Measurements from ENCODE around the gene TAGLN2.

TAGLN2 gene

DNA sequence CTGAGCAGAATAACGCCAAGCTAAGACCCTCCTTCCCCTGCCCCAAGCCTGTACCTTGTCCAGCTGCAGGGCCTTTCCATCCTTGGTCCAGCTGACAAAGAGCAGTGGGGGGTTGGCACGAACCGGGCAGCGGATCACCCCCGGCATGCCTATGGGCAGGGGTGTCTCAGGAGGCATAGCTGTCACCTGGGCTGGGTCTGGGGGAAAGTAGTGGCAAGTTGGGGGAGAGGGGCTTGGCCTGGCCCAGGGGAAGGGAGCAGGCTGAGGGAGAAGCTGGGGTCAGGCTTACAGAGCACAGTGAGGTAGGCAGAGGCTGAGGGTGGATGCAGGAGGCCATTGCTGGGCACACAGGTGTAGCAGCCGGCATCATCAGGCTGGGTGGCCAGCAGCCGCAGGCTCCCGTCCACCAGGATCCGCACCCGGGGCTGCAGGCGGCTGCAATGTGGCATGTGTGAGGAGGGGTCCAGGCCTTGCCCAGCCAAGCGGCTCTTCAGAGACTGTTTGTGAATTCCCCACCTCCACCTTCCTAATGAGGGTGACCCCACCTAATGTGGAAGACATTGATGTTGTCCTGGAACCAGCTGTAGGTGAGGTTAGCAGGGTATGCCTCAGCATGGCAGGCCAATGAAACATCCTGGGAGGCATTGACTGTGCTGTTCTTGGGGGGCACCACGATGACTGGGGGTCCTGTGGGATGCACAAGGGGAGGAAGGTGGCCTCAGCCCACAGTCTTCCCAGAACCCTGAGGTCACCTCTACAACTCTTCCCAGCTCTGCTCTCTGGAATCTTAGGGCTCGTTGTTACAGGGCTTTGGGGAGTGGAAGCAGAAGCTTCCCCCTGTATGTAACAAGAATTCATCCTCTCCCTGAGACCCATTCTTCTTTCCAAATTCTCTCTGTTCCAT, 9.1 kb upstream of the TAGLN2 start:
- no peak for DNase-seq

DNA sequence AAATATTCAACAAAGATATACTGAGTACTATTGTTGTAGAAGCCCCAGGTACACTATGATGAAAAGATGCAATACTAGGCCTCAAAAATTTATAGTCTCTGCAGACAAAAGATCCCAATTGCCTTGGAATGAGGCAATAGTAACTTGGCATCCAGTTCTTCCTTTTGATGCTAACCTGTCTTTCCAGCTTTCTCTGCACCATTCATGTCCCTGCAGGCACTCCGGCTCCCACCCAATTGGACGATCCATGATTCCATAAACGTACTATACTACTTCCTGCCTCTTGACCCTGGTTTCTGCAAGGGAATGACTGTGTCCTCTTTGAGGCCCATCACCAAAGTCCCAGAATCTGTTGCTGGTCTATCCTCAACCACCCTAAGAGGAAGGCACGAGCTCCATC, 8.0 kb upstream of the TAGLN2 start:
- no peak for DNase-seq

DNA sequence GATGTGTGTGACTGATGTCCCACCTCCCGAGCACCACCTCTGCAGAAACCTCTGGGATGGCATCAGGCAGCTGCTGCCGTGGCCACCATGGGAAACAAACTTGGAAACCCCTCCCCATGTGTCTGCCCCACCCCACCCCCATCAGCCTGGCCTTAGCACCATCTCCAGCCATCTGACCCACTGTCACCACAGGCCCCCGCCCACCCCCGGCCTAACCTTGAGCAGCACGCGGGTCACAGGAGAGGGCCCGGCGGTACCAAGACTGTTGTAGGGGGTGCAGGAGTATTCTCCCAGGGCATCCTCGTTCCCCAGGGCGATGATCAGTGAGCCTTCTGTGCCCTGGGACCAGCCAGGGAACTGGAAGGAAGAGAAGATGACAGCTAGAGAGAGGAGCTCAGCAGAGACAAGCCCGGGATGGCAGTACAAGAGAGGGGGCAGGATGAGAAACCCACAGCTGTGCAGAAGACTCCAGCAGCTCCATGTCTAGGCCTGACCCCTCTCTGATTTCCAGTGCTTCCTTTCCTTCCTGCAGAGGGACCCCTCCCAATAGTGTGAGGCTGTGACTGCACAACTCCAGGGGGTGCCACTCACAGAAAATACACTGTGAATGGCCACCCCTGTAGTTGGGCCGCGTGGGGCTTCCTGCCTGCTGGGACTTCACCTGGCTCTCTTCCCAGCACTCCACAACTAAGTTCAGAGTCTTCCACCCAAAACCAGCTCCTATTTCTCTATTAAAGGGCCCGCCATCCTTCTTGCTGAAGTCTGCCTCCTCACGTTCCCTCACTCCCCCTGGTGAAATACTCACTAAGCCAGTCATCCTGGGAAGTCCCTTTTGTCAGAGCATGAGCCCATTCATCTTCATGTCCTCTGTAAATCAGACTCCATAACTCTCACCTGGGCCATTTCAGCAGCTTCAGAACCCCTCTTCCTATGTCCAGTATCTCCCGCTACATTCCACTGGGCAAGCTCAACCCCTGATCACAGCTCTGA, 7.3 kb upstream of the TAGLN2 start:
- DNase-seq = no peak

DNA sequence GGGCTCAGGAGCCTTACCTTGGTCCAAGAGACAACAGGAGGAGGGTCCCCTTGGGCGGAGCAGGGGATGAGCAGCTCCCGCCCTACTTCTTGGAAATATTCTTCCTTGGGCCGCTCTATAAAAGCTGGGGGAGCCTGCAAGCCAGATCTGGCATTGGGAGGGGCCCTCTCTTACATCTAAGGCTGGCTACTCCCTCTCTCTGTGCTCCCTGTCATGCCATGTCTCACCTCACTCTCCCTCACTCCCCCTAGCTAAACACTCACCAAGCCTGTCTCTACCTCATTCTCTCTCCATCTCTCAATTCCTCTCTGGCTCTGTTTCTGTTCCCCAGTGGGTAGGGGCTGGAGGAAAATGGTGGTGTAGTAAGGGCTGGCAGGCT, 6.5 kb upstream of the TAGLN2 start:
- no peak for DNase-seq

DNA sequence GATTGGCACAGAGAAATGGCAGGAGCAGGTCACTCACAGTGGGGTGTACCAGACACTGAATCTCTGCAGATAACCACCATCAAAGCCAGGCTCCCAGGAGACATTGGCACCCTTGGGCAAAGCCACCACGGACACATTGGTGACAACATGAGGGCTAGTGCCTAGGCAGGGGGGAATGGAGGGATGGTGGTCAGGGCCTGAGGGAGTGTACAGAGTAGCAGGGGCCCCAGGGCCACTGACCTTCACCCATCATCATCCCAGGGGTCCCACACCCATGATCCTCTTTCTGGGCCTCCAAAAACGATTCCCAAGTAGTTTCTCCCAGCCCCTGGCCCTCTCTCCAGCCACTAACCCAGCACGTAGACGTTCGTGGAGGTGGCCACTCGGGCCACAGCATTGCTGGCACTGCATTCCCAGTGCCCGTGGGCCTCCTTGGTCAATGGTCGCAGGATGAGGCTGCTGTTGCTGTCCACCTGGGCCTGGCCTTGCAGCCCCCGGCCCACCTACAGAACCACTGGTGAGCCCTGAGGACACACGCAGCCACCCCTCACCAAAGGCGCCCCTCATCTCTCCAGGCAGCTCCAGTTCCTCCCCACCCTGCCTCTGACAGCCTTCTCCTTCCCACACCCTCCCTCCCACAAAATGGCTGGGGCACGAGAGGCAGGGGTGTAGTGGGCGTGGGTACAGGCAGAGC, 5.9 kb upstream of the TAGLN2 start:
- DNase-seq = no peak

DNA sequence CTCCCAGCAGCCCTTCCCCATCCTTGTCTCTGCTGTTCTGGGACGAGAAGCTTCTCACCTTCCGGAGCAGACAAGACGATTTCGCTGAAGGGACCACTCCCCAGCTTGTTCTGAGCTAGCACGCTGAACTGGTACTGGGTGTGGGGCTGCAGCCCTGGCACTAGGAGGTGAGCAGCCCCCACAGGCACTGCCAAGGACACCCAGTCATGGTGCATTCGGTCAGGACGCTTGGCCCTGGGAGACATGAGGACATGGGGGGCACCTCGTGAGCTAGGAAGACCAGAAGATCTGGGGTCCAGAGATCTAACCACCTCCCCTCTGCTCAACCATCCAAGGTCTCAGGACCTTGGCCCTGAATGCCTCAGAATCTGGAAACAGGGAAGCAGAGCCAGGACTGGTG, 5.3 kb upstream of the TAGLN2 start:
- no peak for DNase-seq

DNA sequence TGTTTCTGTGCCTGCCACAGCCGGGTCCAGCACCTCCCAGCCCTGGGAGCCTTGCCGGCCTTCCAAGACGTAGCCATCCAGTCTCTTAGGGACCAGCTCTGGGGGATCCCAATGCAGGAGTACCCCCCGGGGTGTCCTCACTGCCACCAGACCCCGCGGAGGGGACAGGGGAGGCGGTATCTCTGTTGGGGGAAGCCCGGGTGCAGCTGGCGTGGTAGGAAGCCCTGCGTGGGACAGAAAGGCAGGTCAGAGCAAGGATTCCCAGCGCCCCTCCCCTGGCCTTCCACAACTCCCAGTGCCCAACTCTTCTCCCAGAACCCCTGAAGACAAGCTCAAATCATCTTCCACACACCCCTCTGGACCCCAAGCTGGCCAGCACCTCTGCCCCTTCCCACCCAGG, 4.9 kb upstream of the TAGLN2 start:
- DNase-seq = no peak

DNA sequence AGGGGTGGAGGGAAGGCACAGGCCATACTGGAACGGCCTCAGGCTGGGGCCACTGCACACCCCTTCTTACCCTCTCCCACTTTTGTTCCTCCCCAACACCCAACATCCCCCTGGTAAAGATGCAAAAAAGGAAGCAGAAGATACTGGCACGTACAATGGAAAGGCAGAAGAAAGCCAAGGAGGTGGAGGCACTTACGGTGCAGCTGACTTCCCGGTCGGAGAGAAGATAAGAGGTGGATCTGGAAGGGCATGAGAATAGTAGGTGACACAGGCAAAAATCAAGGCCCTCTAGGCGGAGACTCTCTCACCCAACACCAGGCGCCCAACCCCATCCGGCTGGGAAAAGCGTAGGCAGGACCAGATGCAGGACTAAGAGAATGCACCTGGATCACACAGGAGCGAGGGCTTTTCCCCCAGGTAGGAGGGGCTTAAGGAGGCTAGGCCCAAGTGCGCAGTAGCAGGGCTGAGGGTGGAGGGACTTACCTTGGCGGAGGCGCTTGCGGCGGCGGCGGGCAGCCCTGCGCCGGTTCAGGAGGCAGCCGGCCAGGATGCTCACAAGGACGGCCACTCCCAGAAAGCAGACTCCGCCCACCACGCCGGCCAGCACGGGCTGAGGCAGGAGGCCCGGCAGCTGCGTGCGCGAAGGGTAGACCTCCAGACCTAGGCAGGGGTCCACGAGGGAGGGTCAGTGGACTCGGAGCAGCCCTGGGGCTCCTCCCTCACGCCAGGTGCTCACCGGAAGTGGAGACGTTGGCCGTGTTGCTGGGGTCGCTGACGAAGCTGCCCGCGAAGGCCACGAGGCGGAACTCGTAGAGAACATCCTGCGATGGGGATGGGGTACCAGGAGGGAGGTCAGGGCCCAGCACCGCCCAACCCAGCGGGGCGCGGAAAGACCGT, 4.1 kb upstream of the TAGLN2 start:
- no peak for DNase-seq

DNA sequence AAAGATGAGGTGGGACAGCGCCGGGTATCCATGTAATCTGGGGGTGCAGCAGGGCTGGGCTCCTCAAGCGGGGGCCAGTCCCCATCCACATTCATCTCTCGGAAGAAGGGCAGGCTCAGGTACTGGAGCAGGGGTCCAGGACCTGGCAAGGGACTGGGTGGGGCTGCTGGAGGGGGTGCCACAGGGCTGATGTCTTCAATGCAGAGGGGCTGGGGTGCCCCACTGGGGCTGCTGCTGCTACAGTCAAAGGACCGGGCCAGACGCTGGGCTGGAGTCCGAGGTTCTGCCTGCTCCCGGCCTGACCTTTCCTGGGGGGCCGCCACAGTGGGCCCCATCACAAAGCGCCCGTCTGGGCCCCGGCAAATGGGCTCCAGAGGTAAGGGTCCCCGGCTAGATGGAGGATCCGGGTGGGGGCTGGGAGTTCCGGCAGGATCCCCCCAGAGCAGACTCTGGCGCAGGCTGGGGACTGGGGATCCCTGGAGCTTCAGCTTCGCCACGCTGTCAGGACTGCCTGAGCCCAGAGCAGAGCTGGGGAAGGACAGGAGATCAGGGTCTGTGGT, 3.3 kb upstream of the TAGLN2 start:
- no peak for DNase-seq

DNA sequence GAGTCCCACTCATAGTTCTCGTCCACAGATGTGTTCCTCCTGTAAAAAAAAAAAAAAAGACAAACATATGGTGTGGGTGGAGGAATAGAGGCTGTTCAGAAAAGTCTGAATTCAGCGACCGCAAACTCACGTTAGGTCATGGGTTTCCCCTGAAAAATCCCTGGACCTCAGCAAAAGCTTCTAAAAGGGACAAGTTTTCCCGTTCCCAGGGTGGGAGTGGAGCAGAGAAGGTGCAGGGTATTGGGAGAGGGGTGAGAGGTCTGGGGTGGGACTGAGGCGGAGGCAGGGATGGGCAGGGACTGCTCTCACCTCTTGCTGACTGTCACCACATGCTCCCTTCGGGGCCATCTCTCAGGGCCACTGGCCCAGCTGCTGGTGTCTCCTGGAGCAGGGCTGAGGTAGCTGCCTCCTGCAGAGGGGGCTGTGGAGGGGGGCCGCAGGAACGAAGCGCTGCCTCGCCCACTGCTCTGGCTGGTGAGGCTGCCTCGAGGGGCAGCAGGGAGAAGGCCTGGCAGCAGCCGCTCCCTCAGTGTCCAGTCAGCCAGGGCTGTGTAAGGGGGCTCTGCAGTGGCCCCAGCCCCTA, 2.6 kb upstream of the TAGLN2 start:
- peak; percentile 87 for DNase-seq

DNA sequence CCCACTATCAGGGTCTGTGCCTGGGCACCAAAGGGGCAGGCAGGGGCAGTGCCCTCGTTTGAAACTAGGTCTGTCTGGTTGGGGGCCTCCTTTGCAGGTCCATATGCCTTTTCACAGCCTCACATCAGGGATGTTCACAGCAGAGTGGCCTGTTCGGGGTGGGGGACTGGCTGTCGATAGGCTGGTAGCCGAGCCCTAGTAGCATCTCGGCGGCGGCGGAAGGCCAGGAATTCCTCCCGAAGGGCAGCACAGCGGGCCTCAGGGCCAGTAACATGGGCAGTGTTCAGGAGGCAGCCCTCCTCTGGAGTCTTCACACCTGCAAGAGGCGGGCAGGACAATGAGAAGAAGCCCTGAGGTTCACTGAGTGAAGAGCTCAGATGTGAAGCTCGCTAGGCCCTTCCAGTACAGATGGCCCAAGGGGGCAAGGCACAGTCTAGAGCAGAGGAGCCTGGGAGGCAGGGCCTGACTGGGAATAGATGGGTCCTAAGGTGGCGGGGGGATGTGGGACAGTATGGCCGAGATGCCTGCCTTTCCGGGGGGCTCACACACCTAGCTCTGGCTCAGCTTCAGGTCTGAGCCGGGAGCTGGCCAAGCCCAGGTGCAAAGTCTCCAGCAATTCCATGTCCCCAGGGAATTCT, 2.0 kb upstream of the TAGLN2 start:
- no peak for DNase-seq

DNA sequence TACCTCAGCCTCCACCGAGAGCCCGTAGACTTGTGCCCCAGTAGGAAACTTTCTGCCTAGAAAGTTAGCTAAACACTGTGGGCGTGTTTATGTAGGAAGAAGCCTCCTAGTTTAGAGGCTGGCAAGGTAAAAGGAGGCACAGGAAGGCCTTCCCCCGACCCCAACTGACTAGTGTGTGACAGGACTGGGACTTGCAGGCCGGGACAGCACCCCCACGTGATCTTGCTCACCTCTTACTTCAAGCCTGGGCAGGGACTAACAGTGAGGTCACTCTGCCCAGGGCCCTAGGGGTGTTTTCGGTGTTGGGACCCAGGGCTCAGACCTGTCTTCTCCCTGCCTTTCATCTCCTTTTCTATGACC, 392 bp upstream of the TAGLN2 start:
- no peak for DNase-seq

DNA sequence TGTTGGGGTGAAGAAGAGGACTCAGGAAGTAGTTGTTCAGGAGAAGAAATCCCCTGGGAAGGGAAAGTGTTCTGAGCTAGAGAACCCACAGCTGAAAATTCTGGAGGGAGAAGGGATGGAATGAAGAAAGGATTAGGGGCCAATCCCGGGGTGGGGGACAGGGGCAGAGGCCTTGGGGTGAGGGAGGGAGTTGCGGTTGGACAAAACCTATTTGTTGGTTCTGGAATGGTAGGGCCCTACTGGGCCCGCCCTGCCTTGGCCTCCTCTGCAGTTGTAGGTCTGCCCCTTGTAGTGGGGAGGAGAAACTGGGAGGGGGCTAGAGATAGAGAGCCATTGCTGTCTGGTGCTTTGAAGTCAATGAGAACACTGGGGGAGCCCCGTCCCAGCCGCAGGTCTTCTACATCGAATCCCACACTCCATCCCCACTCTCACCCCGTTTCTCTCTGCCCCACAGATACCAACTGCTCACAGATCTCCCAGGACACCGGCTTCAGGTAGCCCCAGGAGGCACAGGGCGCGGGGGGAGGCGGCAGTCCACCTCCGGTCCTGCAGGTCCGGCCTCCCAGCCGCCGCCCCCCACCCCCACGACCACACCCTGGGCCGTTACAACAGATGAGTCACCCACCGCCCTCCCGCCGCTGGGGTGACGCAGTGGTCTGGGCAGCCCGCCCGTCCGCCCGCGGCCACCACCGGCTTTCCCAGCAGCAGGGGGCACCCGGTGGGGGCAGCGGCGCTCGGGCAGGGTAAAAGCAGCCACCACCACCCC, 1.1 kb downstream of the TAGLN2 start:
- DNase-seq = no peak

DNA sequence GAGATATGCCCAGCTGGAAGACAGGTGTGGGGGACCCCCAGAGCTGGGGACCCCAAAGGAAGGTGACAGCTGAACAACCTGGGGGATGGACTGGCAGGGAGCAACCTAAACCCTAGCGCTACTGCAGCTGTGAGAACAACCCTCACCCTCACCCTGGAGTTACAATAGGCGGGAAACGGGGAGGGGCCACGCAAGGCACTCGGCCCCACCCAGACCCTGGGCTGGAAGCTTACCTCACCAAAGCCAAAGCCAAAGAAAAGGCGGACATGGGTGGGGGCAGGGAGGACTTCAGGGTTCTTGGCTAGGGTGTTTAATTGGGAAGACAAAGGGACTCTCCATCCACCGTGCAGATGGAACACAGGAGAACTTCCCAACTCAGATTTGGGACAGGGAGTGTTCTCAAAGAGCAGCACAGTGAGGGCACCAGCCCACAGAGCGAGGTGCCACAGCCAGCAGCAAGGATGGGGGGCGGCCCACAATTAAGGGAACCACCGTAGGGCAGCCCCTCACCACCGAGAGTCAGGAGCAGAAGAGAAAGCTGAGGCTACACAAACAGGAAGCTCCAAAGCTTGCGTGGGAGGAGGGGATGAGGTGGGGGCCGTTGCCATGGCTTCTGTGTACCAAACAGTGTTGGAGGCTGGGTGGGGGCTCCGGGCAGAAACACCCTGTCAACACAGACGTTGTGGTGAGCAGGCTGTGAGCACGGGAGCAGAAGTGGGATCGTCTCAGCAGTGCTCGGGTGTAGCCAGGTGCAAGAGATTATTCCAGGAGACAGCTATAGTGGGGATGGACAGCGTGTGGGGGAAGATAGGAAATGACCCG, 1.9 kb downstream of the TAGLN2 start:
- DNase-seq = no peak

DNA sequence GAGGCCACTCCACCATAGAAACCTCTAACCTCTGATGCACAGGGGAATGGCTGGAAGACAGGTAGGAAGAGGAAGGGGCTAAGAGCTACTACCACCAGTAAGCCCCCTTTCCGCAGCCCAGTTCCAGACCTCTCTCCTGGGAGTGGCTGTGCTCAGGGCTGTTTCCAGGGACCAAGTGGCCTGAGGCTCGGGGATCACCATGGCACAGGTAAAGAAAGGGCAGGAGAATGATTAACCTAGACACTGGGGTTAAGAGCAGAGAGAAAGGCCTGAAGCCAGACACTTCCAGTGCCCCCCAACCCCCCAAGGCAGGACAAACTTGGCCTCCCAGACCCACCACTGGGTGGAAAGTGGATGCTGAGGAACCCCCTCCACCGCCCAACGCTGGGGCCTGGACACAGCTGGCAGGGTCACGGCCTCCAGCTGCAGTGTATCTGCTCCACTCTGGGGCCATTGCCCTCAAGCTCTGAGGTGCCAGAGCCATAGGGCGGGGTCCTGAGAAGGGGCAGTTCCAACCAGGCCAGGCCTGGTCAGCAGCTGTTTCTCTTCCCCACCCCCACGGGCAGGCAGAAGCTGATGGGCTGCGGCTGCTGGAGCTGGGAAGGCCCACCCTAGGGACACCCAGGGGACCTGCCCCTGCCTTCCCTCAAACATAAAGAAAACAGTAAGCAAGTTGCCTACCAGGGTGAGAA, 2.6 kb downstream of the TAGLN2 start:
- no peak for DNase-seq

DNA sequence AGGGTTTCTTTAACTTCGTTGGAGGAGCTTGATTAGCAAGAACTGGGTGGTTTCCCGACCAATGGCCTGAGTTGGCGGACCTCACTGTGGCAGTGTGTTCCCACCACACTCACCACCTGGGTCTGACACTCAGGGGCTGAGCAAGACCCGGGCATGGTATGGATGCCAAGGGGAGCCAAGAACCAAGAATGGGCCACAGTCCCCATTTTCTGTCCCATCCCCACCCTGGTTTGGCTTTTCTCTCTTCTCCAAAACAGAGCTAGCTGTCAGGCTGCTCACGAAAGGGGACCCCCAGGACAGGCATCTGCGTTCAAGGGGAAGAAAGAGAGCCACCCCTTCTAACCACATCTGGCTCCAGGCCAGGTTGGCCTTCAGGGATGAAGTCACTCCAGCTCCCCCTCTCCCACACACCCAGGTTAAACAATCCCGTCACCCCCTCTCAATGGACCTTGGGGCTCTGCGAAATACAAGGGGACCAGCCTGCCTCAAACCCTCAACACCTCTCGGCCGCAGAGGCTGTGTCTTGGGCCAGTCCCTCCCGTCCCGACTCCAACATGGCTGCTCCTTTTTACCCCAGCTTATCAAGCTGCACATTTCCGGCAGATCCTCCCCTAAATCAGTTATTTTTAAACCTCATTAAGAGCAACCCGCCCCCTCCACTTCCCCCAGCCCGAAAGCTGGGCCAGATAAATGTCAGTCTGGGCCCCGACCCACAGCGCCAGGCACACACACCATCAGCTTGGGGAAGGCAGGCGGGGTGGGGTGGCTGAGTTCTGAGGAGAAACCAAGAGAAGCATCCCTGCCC, 3.4 kb downstream of the TAGLN2 start:
- no peak for DNase-seq

DNA sequence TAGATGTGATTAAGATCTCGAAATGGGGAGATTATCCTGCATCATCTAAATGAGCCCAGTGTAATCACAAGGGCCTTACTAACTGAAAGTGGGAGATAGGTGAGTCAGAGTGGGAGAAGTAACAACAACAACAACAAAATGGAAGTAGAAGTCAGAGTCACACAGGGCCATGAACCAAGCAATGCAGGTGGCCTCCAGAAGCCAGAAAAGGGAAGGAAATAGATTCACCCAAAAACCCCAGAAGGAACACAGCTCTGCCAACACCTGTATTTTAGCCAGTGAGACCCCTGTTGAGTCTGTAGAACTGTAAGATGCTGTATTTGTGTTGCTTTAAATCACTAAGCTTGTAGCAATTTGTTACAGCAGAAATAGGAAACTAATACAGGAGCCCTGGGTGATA, 4.1 kb downstream of the TAGLN2 start:
- DNase-seq = no peak

DNA sequence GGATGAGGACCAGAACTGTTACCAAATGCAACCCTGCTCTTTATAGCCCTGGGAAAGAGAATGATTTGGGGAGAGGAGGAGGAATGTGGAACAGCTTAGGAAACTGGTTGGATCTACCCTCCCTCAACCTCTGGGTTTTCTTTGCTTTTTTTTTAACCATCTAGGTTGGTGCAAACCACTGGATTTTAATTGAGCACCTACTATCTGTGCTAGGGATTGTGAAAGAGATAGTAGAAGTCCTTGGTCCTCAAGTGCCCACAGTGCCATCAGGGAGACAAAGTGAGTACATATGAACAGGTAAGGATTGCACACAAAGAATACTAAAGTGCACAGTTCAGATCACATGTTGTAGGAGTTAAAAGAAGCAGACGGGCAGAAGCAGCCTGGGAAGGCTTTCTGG, 4.7 kb downstream of the TAGLN2 start:
- DNase-seq = no peak
